Brain microvascular endothelial cell (primary cell): ENCODE data around the gene PIK3C3.
"Not testable (repeated sequence)": the region's sequence is repeated elsewhere in the genome, so short reads cannot be mapped to it uniquely, and the experiment has no call there.

Source experiments
- DNase-seq: peaks from one replicate; pipeline ENCODE4 v3.0.0-alpha.2; 2020
- H3K27ac ChIP-seq: fragments of 250-450 bp; sonication (Bioruptor Pico); 2 replicates; pipeline ENCODE4 v1.5.1; 2020; ENCODE audit warnings: mild to moderate bottlenecking, moderate library complexity
- H3K27me3 ChIP-seq: fragments of 250-450 bp; sonication (Bioruptor Pico); replicated peaks from 2 replicates; pipeline ENCODE4 v1.5.1; 2020; ENCODE audit warnings: mild to moderate bottlenecking
- H3K36me3 ChIP-seq: fragments of 250-450 bp; sonication (Bioruptor Pico); replicated peaks from 2 replicates; pipeline ENCODE4 v1.5.1; 2020; ENCODE audit warnings: mild to moderate bottlenecking
- H3K4me3 ChIP-seq: 2 replicates; pipeline ENCODE4 v1.5.1; 2011; ENCODE audit warnings: low read depth, mild to moderate bottlenecking, control low read depth, low read length, moderate library complexity
- CTCF ChIP-seq: IDR thresholded peaks from 2 replicates; pipeline ENCODE4 v1.5.1; 2011; ENCODE audit warnings: low read depth, mild to moderate bottlenecking, moderate library complexity, low read length, control low read depth, inconsistent platforms; ENCODE audit errors: missing control alignments
- in situ Hi-C: cut with HindIII; loops from 2 replicates; pipeline ENCODE4 v1.10.0; 2017; ENCODE audit warnings: low sequenced_read_pairs, low pct_ligation_motif_present

The PIK3C3 gene

GRCh38 chr18:42100911-42101310 lies 145.9 kb downstream of the PIK3C3 start:
- Histone ChIP-seq H3K27me3 (no peaks in the 10 kb centered on the region), H3K4me3 (no peak overlapping the region), H3K36me3 (no peaks in the 10 kb centered on the region), H3K27ac (no peak overlapping the region)
- no peak for DNase-seq
- in situ Hi-C loops: no loop called here
- no peak for TF ChIP-seq CTCF

GRCh38 chr18:42105394-42105793 lies 150.4 kb downstream of the PIK3C3 start:
- no peaks in the 10 kb centered on the region for H3K27me3 ChIP-seq
- no peak for TF ChIP-seq CTCF
- no peak for DNase-seq
- no peaks in the 10 kb centered on the region for H3K36me3 ChIP-seq
- H3K4me3 ChIP-seq: no peak overlapping the region
- in situ Hi-C loops: no loop called here
- no peak overlapping the region for H3K27ac ChIP-seq

- in situ Hi-C loops: no loop called here
- DNase-seq: no peak
- no peaks in the 10 kb centered on the region for H3K36me3 ChIP-seq
- TF ChIP-seq CTCF: no peak
- no peaks in the 10 kb centered on the region for H3K27me3 ChIP-seq
- no peak overlapping the region for H3K27ac ChIP-seq
- H3K4me3 ChIP-seq: no peak overlapping the region
These were observed 151.8 kb downstream of the PIK3C3 start for GRCh38 chr18:42106784-42107183.

- no peak overlapping the region for H3K27ac ChIP-seq
- no peak overlapping the region for H3K4me3 ChIP-seq
- no peaks in the 10 kb centered on the region for H3K36me3 ChIP-seq
- no peak for TF ChIP-seq CTCF
- in situ Hi-C loops: no loop called here
- H3K27me3 ChIP-seq: no peaks in the 10 kb centered on the region
- no peak for DNase-seq
These were observed 152.3 kb downstream of the PIK3C3 start for GRCh38 chr18:42107287-42107686.

GRCh38 chr18:42107691-42108450 lies 152.8 kb downstream of the PIK3C3 start:
- no peak for DNase-seq
- no peak for TF ChIP-seq CTCF
- in situ Hi-C loops: no loop called here
- Histone ChIP-seq H3K27me3 (no peaks in the 10 kb centered on the region), H3K27ac (no peak overlapping the region), H3K4me3 (no peak overlapping the region), H3K36me3 (no peaks in the 10 kb centered on the region)

- DNase-seq, H3K36me3 ChIP-seq, H3K27ac ChIP-seq, in situ Hi-C loops, H3K4me3 ChIP-seq, H3K27me3 ChIP-seq: not testable (repeated sequence)
These were observed 157.1 kb downstream of the PIK3C3 start for GRCh38 chr18:42112147-42112546.
